SU-DHL-6 (cell line): Measurements from ENCODE around the gene PDCD5.
"Not testable (repeated sequence)": the region's sequence is repeated elsewhere in the genome, so short reads cannot be mapped to it uniquely, and the experiment has no call there.

Experiments used
- CTCF ChIP-seq: fragments of 200-600 bp; sonication (generic); IDR thresholded peaks from one replicate; pipeline ENCODE4 v1.5.1; 2017; ENCODE audit warnings: antibody characterized with exemption, mild to moderate bottlenecking, low read length, moderate library complexity; ENCODE audit not compliant: insufficient read depth, poor library complexity, severe bottlenecking
- EZH2phosphoT487 ChIP-seq: fragments of 200-600 bp; sonication (generic), shearing (Covaris generic); conservative IDR thresholded peaks from 2 replicates; pipeline ENCODE4 v1.6.1; 2018; ENCODE audit warnings: mild to moderate bottlenecking, antibody characterized with exemption, low read length, moderate library complexity, mixed read lengths

GRCh38 chr19:32571471-32572075, 9.4 kb upstream of the PDCD5 start:
- not testable (repeated sequence) for TF ChIP-seq CTCF, EZH2phosphoT487
